GM19238 (cell line): ENCODE data around the gene VPS41.

Experiments used
- DNase-seq: peaks from one replicate; pipeline ENCODE4 v3.0.0; 2011; ENCODE audit warnings: low spot score; ENCODE audit not compliant: insufficient read length

The VPS41 gene

DNA sequence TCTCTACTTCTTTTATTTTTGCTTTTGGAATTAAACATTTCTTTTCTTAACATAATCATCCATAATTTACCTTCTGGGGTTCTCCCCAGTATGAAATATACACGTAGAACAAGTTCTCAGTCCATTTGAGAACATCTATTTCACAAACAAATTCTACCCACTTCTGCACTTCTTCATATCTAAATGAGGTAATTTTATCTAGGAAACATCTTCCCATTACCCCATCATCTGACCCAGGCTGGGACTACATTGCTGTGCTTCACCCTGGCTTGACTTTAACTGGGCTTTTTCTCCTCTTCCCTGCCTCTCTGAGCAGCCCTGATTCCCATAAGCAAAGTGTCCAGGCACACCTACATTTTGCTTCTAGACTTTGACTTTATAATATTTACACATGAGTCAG, 234.5 kb downstream of the VPS41 start:
- no peak for DNase-seq

- no peak for DNase-seq
Observed at GRCh38 chr7:38673795-38674194, 235.2 kb downstream of the VPS41 start.
